Measurements from ENCODE around the gene C19orf73. TPM values are rescaled to one million over a fixed set of nuclear protein-coding genes. Genes with fewer than 3 reads are reported as not detected.

The C19orf73 gene
- total and polyA plus RNA-seq, 9 of the 15 experiments (the other 6 are each of a cell fraction or from before 2014, with no cell fraction given): 0.08 to 7.4 (median 1.4) TPM

- Histone ChIP-seq H3K9me1 (ENCODE audit: control insufficient read depth, insufficient read depth, low read length) (no peaks in the 10 kb centered on the region), H3K27me3 (ENCODE audit: control insufficient read depth in 2 of 2, insufficient read depth in 2 of 2, low read length in 2 of 2) (no peaks in the 10 kb centered on the region), H3K4me2 (ENCODE audit: insufficient read depth, low read length) (peak overlapping the region; percentile 62), H3K79me2 (ENCODE audit: control insufficient read depth, insufficient read depth, low read length) (peaks cover 12% of the 10 kb centered on the region; the same call in 2 of the 3 replicates), H4K20me1 (replicated peaks; ENCODE audit: control insufficient read depth, insufficient read depth, low read length) (no peaks in the 10 kb centered on the region), H3K9ac (ENCODE audit: insufficient read depth in 1 of 2, low read depth in 2 of 2, low read length in 2 of 2) (peak overlapping the region in 1 of 2 experiments; percentile 55; a peak in 2 of 4 replicates), H3K27ac (ENCODE audit: extremely low read depth, low read depth, low read length) (no peak overlapping the region; the same call in 2 of the 3 replicates), H3K4me3 (peak overlapping the region; percentile 23), H3K9me3 (replicated peaks; ENCODE audit: control insufficient read depth, insufficient read depth, low read depth, low read length) (no peaks in the 10 kb centered on the region), H2AFZ (ENCODE audit: low read depth, low read length) (peak overlapping the region; percentile 89), H3K36me3 (ENCODE audit: control insufficient read depth, insufficient read depth, low read length) (peaks cover 60% of the 10 kb centered on the region; the same call in 2 of the 3 replicates), H3K4me1 (replicated peaks in 1 of 2; ENCODE audit: control insufficient read depth in 2 of 2, insufficient read depth in 2 of 2, low read length in 2 of 2) (peaks cover 18 to 65% of the 10 kb centered on the region in 2 experiments)
- peak; percentile 87 for ATAC-seq
- intact Hi-C loops (cut with micrococcal nuclease): no loop called here
- BruUV-seq (replicated peaks): no TSS peak
- DNase-seq (ENCODE audit: extremely low read depth in 1 of 4, low spot score in 3 of 4): peak; percentile 70 to 81 (median 76)
- in situ Hi-C loops (cut with MboI): no loop called here
- FAIRE-seq: peak; percentile 83
- ChIA-PET CTCF (ENCODE audit: low intra/inter-chr PET ratio) (no interaction called here), POLR2A (interaction anchor here (0.6 to 1.1 kb wide), 5 partner anchors 9 to 39 kb away, joined by 3 to 5 read pairs (median 3); no protein-coding TSS in a partner anchor)
- WGBS (ENCODE audit: insufficient coverage, low coverage, missing lambda C conversion rate): 64% methylated on average over 30 of the region's 42 CpGs
- TF ChIP-seq MYBL2 (IDR thresholded peaks at IDR 0.05; ENCODE audit: low read depth): no peak
- no peak for TF ChIP-seq MYBL2 (CRISPR knock-in tag; IDR thresholded peaks at IDR 0.05; ENCODE audit: borderline replicate concordance)
- peak; percentile 6; the same call in 1 of the 2 replicates for TF ChIP-seq VEZF1 (CRISPR knock-in tag; IDR thresholded peaks at IDR 0.05)
- TF ChIP-seq ZNF133 (CRISPR knock-in tag; IDR thresholded peaks at IDR 0.05): no peak
- no peak for TF ChIP-seq HMG20A (CRISPR knock-in tag; conservative IDR thresholded peaks at IDR 0.05)
- TF ChIP-seq ZBTB11 (CRISPR knock-in tag; IDR thresholded peaks at IDR 0.05): no peak
- peak; percentile 95 for TF ChIP-seq EGR1 (conservative IDR thresholded peaks at IDR 0.05)
- peak; percentile 92 for TF ChIP-seq ZBTB33 (CRISPR knock-in tag; IDR thresholded peaks at IDR 0.05)
- no peak for TF ChIP-seq NFXL1 (CRISPR knock-in tag; IDR thresholded peaks at IDR 0.05)
- no peak for TF ChIP-seq ZFP91 (CRISPR knock-in tag; IDR thresholded peaks at IDR 0.05)
- TF ChIP-seq RUNX1 (IDR thresholded peaks at IDR 0.05; ENCODE audit: low read depth): no peak
Observed at GRCh38 chr19:49133621-49134454, 14.9 kb upstream of the C19orf73 start.

All from K562 (cell line).